HepG2 (cell line): ENCODE results near the gene SMIM1. TPM values are rescaled to one million over a fixed set of nuclear protein-coding genes. Genes with fewer than 3 reads are reported as not detected.

Experiments
- CBX5 ChIP-seq: sonication (generic); formaldehyde crosslinking; IDR thresholded peaks from 2 replicates; pipeline ENCODE4 v1.4.0; 2020; ENCODE audit warnings: missing genetic modification reagents, borderline replicate concordance
- CENPT ChIP-seq: sonication (generic); formaldehyde crosslinking; IDR thresholded peaks from 2 replicates; pipeline ENCODE4 v1.8.0; 2022; ENCODE audit warnings: low read depth, mild to moderate bottlenecking, moderate library complexity, missing genetic modification reagents
- IKZF4 ChIP-seq: sonication (generic); formaldehyde crosslinking; IDR thresholded peaks from 2 replicates; pipeline ENCODE4 v1.5.1; 2020; ENCODE audit warnings: borderline replicate concordance, mild to moderate bottlenecking, low read depth, missing genetic modification reagents; ENCODE audit errors: not compliant biosample characterization
- JUN ChIP-seq: sonication (generic); formaldehyde crosslinking; IDR thresholded peaks from 2 replicates; pipeline ENCODE4 v1.4.0; 2020; ENCODE audit warnings: mild to moderate bottlenecking, missing genetic modification reagents
- KLF12 ChIP-seq: sonication (generic); formaldehyde crosslinking; IDR thresholded peaks from 2 replicates; pipeline ENCODE4 v1.4.0; 2020; ENCODE audit warnings: missing genetic modification reagents, borderline replicate concordance
- MAFK ChIP-seq, 2 experiments: IDR thresholded peaks in 1 of 2; conservative IDR thresholded peaks in 1 of 2; 2 replicates each; pipeline ENCODE4 v1.6.1; 2011; ENCODE audit warnings: improper control_type of control experiment in 2 of 2, low read length in 2 of 2
- MAZ ChIP-seq, 2 experiments: sonication (generic) in 1 of 2; formaldehyde crosslinking in 1 of 2; IDR thresholded peaks; 2 replicates each; pipeline versions ENCODE4 v1.5.0 to v1.6.1; 2012 to 2020; ENCODE audit warnings: low read depth in 2 of 2, mild to moderate bottlenecking in 2 of 2, borderline replicate concordance in 1 of 2, improper control_type of control experiment in 1 of 2, low read length in 1 of 2, missing genetic modification reagents in 1 of 2, moderate library complexity in 1 of 2
- MYC ChIP-seq: sonication (generic); formaldehyde crosslinking; IDR thresholded peaks from 2 replicates; pipeline ENCODE4 v1.9.0; 2021; ENCODE audit warnings: missing genetic modification reagents, borderline replicate concordance
- RFX1 ChIP-seq: fragments of 450-650 bp; IDR thresholded peaks from 2 replicates; pipeline ENCODE4 v1.6.1; 2017
- SSRP1 ChIP-seq: IDR thresholded peaks from 2 replicates; pipeline ENCODE4 v1.6.1; 2016; ENCODE audit warnings: control low read depth
- UBTF ChIP-seq: sonication (generic); formaldehyde crosslinking; IDR thresholded peaks from 2 replicates; pipeline ENCODE4 v1.4.0; 2020; ENCODE audit warnings: mild to moderate bottlenecking, missing genetic modification reagents
- YY1 ChIP-seq: IDR thresholded peaks from 2 replicates; pipeline ENCODE4 v1.6.1; 2011; ENCODE audit warnings: low read length, low read depth, moderate library complexity, mild to moderate bottlenecking; ENCODE audit not compliant: insufficient read depth, insufficient replicate concordance
- ZKSCAN5 ChIP-seq: sonication (generic); formaldehyde crosslinking; IDR thresholded peaks from 2 replicates; pipeline ENCODE4 v1.5.1; 2020; ENCODE audit warnings: mild to moderate bottlenecking, missing genetic modification reagents
- ZNF282 ChIP-seq: fragments of 450-650 bp; IDR thresholded peaks from 2 replicates; pipeline ENCODE4 v1.6.1; 2018; ENCODE audit not compliant: partially characterized antibody
- ZNF337 ChIP-seq: sonication (generic); formaldehyde crosslinking; IDR thresholded peaks from 2 replicates; pipeline ENCODE4 v1.5.1; 2020; ENCODE audit warnings: missing genetic modification reagents, low read depth, mild to moderate bottlenecking, borderline replicate concordance
- ZNF619 ChIP-seq: sonication (generic); formaldehyde crosslinking; IDR thresholded peaks from 2 replicates; pipeline ENCODE4 v1.4.0; 2020; ENCODE audit warnings: mild to moderate bottlenecking, missing genetic modification reagents
- ZNF761 ChIP-seq: sonication (generic); formaldehyde crosslinking; conservative IDR thresholded peaks from 2 replicates; pipeline ENCODE4 v1.4.0; 2020; ENCODE audit warnings: mild to moderate bottlenecking, missing genetic modification reagents
- polyA plus RNA-seq, 8 experiments: library from polyadenylated mRNA; depleted of rRNA in 3 of 8; stranded (reverse) in 7 of 8; unstranded in 1 of 8; fragments of >200 nt; fragmentation: Illumina TruSeq in 4 of 8; extraction: Trizol in 4 of 8; gene quantifications; 2 replicates each; pipeline versions ENCODE4 v1.2.1 to v1.2.3, GENCODE V29; 2011 to 2016; ENCODE audit warnings: low read depth in 4 of 8, missing spikeins in 1 of 8, mixed read lengths in 1 of 8; ENCODE audit not compliant: insufficient read depth in 1 of 8
- total RNA-seq, 5 experiments: library from RNA; depleted of rRNA; stranded (reverse); fragments of >200 nt; fragmentation: Illumina TruSeq; extraction: Trizol; gene quantifications; 2 replicates each; pipeline ENCODE4 v1.2.3, GENCODE V29; 2016; ENCODE audit warnings: low read depth in 1 of 5
- TF ChIP-seq, protein P1 (sequence below): sonication (generic); formaldehyde crosslinking; IDR thresholded peaks from 2 replicates; pipeline ENCODE4 v1.9.0; 2022; ENCODE audit warnings: low read depth, missing genetic modification reagents
- TF ChIP-seq, protein P2 (sequence below): sonication (generic); formaldehyde crosslinking; IDR thresholded peaks from 2 replicates; pipeline ENCODE4 v1.5.0; 2020; ENCODE audit warnings: mild to moderate bottlenecking, missing genetic modification reagents, borderline replicate concordance

Gene SMIM1
- total and polyA plus RNA-seq, 2 of the 13 experiments (the other 11 are each of a cell fraction or from before 2014, with no cell fraction given), result 12.4 to 56.3 TPM

DNA sequence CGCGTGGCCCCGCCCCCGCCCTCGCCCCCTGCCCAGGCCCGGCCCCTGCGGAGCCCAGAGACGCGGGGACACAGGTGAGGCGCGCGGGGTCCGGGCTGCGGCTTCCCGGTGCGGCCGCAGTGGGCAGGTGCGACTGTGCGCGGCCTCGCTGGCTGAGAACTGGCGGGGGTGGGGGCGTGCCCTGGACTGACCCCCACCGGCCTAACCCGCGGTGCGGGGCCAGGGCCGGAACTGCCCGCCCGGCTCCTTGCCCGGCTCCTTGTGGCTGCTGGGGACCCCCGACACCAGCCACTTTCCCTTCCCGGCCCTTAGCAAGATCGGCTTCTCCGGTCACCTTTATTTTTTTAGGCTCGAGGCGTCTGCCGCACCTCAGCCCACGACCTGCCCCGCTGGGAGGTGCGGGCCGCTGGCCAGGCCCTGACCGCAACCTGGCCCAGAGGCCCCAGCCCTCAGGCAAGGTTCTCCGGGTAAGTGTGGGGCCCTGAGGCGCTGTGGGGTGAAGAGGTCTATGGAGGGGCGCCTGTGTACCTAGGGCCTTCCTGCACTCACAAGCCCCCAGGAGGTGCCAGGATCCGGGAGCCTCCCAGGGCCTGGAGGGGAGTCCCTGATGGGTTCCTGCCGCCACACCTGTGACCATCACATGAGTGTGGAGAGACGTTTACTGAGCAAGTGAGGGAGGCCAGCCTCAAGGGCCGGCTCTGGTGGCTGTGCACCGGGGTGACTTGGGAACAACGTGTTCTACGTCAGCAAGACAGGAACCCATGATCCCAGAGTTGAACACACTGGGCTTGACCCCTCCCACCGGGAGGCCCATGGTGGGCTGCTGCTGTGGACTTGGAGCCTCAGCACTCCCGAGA lies at the start of gene SMIM1 (continued):
- TF ChIP-seq, protein P1, sequence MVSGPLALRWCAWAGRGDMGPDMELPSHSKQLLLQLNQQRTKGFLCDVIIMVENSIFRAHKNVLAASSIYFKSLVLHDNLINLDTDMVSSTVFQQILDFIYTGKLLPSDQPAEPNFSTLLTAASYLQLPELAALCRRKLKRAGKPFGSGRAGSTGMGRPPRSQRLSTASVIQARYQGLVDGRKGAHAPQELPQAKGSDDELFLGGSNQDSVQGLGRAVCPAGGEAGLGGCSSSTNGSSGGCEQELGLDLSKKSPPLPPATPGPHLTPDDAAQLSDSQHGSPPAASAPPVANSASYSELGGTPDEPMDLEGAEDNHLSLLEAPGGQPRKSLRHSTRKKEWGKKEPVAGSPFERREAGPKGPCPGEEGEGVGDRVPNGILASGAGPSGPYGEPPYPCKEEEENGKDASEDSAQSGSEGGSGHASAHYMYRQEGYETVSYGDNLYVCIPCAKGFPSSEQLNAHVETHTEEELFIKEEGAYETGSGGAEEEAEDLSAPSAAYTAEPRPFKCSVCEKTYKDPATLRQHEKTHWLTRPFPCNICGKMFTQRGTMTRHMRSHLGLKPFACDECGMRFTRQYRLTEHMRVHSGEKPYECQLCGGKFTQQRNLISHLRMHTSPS (CRISPR knock-in tag), result 0 out of 2 replicates have a peak, but pooled peaks have one; percentile 25
- TF ChIP-seq ZKSCAN5 (CRISPR knock-in tag) (0 out of 2 replicates have a peak, but pooled peaks have one; percentile 22), MAFK (conservative IDR thresholded peaks at IDR 0.05 in 1 of 2, IDR thresholded peaks at IDR 0.05 in 1 of 2; ENCODE audit: low read length in 2 of 2) (no peak), SSRP1 (CRISPR knock-in tag) (no peak), MYC (CRISPR knock-in tag) (peak; percentile 41; the same call in 1 of the 2 replicates), CENPT (CRISPR knock-in tag) (no peak), ZNF619 (CRISPR knock-in tag) (no peak), KLF12 (CRISPR knock-in tag) (no peak), JUN (CRISPR knock-in tag) (no peak), RFX1 (no peak), YY1 (peak; percentile 21), MAZ (IDR thresholded peaks at IDR 0.05; ENCODE audit: borderline replicate concordance, low read depth, low read length) (0 out of 2 replicates have a peak, but pooled peaks have one; percentile 6), MAZ (CRISPR knock-in tag; IDR thresholded peaks at IDR 0.05; ENCODE audit: low read depth) (0 out of 2 replicates have a peak, but pooled peaks have one; percentile 39), ZNF282 (no peak), ZNF337 (CRISPR knock-in tag) (0 out of 2 replicates have a peak, but pooled peaks have one; percentile 2), CBX5 (CRISPR knock-in tag) (0 out of 2 replicates have a peak, but pooled peaks have one; percentile 10), IKZF4 (no peak), ZNF761 (CRISPR knock-in tag) (0 out of 2 replicates have a peak, but pooled peaks have one; percentile 55), UBTF (peak; percentile 45)
- TF ChIP-seq, protein P2, sequence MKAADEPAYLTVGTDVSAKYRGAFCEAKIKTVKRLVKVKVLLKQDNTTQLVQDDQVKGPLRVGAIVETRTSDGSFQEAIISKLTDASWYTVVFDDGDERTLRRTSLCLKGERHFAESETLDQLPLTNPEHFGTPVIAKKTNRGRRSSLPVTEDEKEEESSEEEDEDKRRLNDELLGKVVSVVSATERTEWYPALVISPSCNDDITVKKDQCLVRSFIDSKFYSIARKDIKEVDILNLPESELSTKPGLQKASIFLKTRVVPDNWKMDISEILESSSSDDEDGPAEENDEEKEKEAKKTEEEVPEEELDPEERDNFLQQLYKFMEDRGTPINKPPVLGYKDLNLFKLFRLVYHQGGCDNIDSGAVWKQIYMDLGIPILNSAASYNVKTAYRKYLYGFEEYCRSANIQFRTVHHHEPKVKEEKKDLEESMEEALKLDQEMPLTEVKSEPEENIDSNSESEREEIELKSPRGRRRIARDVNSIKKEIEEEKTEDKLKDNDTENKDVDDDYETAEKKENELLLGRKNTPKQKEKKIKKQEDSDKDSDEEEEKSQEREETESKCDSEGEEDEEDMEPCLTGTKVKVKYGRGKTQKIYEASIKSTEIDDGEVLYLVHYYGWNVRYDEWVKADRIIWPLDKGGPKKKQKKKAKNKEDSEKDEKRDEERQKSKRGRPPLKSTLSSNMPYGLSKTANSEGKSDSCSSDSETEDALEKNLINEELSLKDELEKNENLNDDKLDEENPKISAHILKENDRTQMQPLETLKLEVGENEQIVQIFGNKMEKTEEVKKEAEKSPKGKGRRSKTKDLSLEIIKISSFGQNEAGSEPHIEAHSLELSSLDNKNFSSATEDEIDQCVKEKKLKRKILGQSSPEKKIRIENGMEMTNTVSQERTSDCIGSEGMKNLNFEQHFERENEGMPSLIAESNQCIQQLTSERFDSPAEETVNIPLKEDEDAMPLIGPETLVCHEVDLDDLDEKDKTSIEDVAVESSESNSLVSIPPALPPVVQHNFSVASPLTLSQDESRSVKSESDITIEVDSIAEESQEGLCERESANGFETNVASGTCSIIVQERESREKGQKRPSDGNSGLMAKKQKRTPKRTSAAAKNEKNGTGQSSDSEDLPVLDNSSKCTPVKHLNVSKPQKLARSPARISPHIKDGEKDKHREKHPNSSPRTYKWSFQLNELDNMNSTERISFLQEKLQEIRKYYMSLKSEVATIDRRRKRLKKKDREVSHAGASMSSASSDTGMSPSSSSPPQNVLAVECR (CRISPR knock-in tag), result no peak
